Muscle layer of colon (tissue), 2 donors: ENCODE measurements around the gene PACSIN2.
"Not testable (repeated sequence)": the region's sequence is repeated elsewhere in the genome, so short reads cannot be mapped to it uniquely, and the experiment has no call there.

Source experiments
- H3K27ac ChIP-seq: one replicate; pipeline ENCODE4 v1.7.0; 2013; ENCODE audit warnings: low read depth, mild to moderate bottlenecking, low read length, moderate library complexity
- H3K27me3 ChIP-seq, 2 donors: one replicate each; pipeline ENCODE4 v1.7.0; 2013; ENCODE audit warnings: low read length in 2 of 2, mild to moderate bottlenecking in 2 of 2; ENCODE audit not compliant: insufficient read depth in 2 of 2, control insufficient read depth in 1 of 2
- H3K36me3 ChIP-seq: one replicate; pipeline ENCODE4 v1.7.0; 2013; ENCODE audit warnings: mild to moderate bottlenecking, low read length; ENCODE audit not compliant: insufficient read depth
- H3K4me1 ChIP-seq: one replicate; pipeline ENCODE4 v1.7.0; 2013; ENCODE audit warnings: mild to moderate bottlenecking, low read length; ENCODE audit not compliant: insufficient read depth
- H3K4me3 ChIP-seq, 2 donors: one replicate each; pipeline ENCODE4 v1.7.0; 2013; ENCODE audit warnings: low read length in 2 of 2, low read depth in 1 of 2, mild to moderate bottlenecking in 1 of 2, moderate library complexity in 1 of 2
- H3K9ac ChIP-seq: one replicate; pipeline ENCODE4 v1.7.0; 2013; ENCODE audit warnings: low read length
- H3K9me3 ChIP-seq: one replicate; pipeline ENCODE4 v1.7.0; 2013; ENCODE audit warnings: mild to moderate bottlenecking, low read length
- donor health status: abdominal sarcoma.
- donor health status: Adenocarcinoma of cecum.

The PACSIN2 gene

GRCh38 chr22:42938449-42938848, 76.5 kb downstream of the PACSIN2 start:
- no peaks in the 10 kb centered on the region for H3K27me3 ChIP-seq
- H3K9ac ChIP-seq = no peak overlapping the region
- no peaks in the 10 kb centered on the region for H3K36me3 ChIP-seq
- H3K27ac ChIP-seq = peak overlapping the region; percentile 89
- H3K4me1 ChIP-seq = peaks cover 71% of the 10 kb centered on the region
- no peak overlapping the region for H3K4me3 ChIP-seq
- no peaks in the 10 kb centered on the region for H3K9me3 ChIP-seq

DNA sequence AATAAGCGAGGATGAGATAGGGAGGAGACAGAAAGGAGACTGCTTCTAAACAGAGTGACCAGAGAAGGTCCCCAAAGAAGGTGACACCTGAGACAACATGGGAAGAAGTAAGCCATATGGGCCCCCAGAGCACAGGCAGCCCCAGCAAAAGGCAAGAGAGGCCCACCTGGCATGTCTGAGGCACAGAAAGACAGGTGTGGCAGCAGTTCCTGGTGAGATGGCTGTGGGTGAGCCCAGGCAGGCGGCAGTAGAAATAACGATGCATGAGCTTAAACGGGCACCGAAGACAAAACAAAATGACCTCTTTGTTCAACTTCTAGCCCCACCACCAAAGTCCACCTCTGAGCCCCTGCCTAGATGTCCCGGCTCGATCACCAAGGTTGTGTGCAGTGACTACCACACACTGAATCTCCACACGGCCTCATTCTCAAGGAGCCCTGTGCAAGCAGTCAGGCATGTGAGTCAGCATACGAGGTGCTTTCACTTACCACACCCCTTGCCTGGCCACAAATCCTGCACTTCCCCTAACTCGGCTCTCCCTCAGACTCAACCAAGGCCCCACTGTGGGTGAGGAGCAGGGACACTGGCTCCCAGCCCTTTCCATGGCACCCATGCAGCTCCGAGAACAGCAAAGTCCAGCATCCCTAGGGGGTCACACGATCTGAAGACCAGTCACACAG, 77.6 kb downstream of the PACSIN2 start:
- Histone ChIP-seq H3K9me3 (no peaks in the 10 kb centered on the region), H3K4me1 (peaks cover 82% of the 10 kb centered on the region), H3K4me3 (no peak overlapping the region), H3K9ac (no peak overlapping the region), H3K36me3 (no peaks in the 10 kb centered on the region), H3K27ac (peak overlapping the region; percentile 57), H3K27me3 (no peaks in the 10 kb centered on the region)

- not testable (repeated sequence) for H3K4me3 ChIP-seq, H3K27me3 ChIP-seq, H3K9ac ChIP-seq, H3K36me3 ChIP-seq, H3K9me3 ChIP-seq
- Histone ChIP-seq H3K4me1 (peaks cover 89% of the 10 kb centered on the region), H3K27ac (peak overlapping the region; percentile 3)
Measured at GRCh38 chr22:42936680-42937079, 78.3 kb downstream of the PACSIN2 start.

DNA sequence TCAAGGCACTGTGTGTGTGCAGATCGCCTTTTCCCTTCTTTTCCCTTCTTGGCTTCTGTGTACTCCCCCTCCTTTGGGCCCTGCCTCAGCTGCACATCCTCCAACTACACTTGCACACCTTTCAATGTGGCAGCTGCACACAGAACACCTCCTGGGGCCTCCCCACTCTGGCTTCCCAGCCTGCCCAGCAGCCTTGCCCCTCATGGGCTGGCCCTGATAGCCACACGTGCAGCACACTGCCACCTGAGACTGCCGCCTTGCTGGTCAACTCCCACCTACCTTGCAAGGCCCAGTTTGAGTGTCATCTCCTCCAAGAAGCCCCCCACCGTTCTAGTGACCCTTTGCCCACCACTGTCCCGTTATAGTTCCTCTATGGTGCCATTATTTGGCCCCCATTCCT, 80.6 kb downstream of the PACSIN2 start:
- Histone ChIP-seq H3K4me1 (peaks cover 96% of the 10 kb centered on the region), H3K27me3 (no peaks in the 10 kb centered on the region), H3K9ac (no peak overlapping the region), H3K27ac (peak overlapping the region; percentile 79), H3K4me3 (no peak overlapping the region), H3K36me3 (no peaks in the 10 kb centered on the region), H3K9me3 (no peaks in the 10 kb centered on the region)

DNA sequence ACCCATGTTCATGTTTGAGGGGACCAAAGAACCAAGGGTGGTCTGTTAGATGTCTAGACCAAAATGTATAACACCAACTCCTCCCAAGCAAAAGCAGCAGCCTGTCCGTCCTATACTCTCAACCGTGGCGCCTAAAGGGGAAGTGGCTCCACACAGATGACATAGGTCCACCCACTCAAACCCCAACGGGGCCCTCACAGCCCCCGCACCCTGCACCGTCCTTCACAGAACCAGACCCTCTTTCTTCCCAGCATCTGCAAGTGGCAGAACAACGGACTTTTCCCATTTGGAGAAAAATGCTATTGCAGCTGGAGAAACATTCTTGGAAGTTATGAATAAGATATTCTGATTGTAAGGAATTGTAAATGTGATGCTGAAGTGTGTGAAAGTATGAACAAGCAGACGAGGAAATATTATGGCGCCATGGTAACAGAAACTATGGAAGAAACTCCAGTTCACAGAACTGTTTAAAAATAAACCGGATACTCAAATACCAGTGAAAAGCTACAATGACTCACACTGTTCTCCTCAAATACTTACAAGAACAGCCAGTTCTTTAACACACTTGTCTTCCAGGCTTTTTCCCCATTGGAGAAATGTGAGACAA, 81.4 kb downstream of the PACSIN2 start:
- Histone ChIP-seq H3K9ac (no peak overlapping the region), H3K27me3 (no peaks in the 10 kb centered on the region), H3K4me1 (peaks cover 96% of the 10 kb centered on the region), H3K4me3 (peak overlapping the region in 1 of 2 donors; percentile 30), H3K27ac (peak overlapping the region; percentile 79), H3K9me3 (no peaks in the 10 kb centered on the region), H3K36me3 (no peaks in the 10 kb centered on the region)

DNA sequence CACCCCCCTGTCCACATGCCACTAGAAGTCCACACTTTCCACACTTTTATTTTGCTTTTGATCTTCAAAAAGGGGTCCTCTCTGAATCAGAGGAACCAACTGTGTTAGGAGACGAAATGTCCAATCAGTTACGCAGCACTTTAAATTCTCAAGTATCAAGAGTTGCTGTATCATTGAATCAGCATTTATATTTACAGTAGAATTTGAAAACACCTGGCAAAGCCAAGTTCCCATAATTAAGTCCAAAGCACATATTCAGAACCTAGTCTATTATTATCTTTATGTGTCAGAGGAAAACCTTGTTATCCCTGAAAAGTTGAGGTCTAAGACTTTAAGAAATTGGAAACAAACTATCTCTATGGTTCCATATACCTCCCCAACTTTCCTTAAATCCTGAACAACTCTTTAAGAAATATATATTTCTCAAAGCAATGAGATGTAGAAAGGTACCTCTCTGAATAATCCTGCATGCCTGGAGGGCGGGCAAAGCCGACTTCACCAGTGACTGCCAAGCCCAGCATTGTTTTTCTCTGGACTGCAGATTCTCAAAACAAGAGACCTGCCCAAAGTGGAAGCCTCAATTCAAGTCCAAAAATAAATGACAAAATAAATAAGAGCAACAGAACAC, 82.0 kb downstream of the PACSIN2 start:
- Histone ChIP-seq H3K27me3 (no peaks in the 10 kb centered on the region), H3K4me3 (peak overlapping the region in 1 of 2 donors; percentile 30), H3K9ac (no peak overlapping the region), H3K27ac (peak overlapping the region; percentile 79), H3K9me3 (no peaks in the 10 kb centered on the region), H3K36me3 (no peaks in the 10 kb centered on the region), H3K4me1 (peaks cover 96% of the 10 kb centered on the region)

- Histone ChIP-seq H3K9ac (no peak overlapping the region), H3K4me3 (no peak overlapping the region)
Measured at GRCh38 chr22:42932197-42932519, 82.8 kb downstream of the PACSIN2 start.

DNA sequence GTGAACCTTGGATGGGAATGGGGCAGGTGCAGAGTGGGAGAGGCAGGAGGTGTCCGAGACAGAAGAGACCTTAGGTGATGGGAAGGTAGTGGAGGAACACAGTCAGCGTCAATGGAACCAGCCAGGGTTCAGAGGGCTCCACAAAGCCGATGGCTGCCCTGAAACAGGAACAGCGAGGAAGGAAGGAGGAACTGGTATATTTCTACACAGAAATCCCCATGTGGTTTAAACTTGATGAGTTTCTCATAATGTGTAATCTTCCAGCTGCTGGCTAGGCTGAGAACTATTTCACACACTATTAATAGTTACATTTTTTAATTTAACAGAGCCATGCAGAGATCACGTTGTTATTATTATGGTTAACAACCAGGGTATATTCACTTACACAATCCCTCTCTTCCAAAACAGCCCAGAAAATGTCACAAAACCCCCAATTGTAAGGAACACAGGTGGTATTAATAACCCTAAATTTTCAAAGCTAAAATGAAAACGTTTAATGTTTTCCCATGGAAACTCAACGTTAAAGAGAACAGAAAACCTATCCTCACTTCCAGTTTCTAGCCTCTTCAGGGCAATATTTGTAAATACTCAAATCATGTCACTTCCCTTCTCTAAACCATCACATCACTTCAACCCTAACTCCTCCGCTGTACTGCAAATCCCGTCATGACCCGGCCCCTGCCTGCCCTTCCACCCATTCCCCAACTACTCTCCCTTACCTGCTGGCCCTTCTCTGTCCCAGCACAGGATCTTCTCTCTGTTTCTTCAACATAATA, 83.3 kb downstream of the PACSIN2 start:
- Histone ChIP-seq H3K9ac (no peak overlapping the region), H3K9me3 (no peaks in the 10 kb centered on the region), H3K36me3 (no peaks in the 10 kb centered on the region), H3K27me3 (no peaks in the 10 kb centered on the region), H3K4me3 (peak overlapping the region in 1 of 2 donors; percentile 41), H3K27ac (peak overlapping the region; percentile 79), H3K4me1 (peaks cover 90% of the 10 kb centered on the region)

More at GRCh38 chr22:42932197-42932519, 82.8 kb downstream of the PACSIN2 start:
- Histone ChIP-seq H3K4me1 (peaks cover 91% of the 10 kb centered on the region), H3K9me3 (no peaks in the 10 kb centered on the region), H3K27ac (peak overlapping the region; percentile 79), H3K27me3 (no peaks in the 10 kb centered on the region), H3K36me3 (no peaks in the 10 kb centered on the region)

DNA sequence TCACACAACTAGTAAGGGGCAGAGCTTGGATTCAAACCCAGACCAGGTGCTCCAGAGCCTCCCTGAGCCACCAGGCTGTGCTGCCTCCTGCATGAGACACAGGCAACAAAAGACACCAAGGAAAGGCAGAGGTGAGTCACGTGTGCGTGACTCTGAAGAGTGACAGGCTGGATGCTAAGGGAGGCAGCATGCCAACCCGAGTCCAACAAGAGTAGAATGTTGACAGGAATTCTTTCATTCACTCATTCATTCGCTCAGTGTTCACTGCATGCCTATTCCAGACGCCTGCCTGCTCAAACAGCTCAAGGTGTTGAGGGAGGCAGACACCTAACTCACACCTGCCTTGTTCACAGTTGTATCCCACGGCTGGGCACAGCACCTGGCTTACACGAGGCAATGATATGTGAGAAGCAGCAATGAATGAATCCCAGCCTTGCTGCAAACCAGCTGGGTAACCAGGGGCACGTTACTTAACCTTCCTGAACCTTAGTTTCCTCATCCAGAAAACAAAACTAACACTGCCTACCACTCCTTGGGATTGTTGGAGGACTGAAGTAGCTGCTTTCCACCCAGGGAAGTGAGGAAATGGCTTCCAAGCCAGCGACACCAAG, 84.0 kb downstream of the PACSIN2 start:
- Histone ChIP-seq H3K4me1 (peaks cover 92% of the 10 kb centered on the region), H3K9me3 (no peaks in the 10 kb centered on the region), H3K27ac (peak overlapping the region; percentile 62), H3K9ac (no peak overlapping the region), H3K27me3 (no peaks in the 10 kb centered on the region), H3K4me3 (peak overlapping the region in 1 of 2 donors; percentile 41), H3K36me3 (no peaks in the 10 kb centered on the region)

GRCh38 chr22:42929838-42930155, 85.2 kb downstream of the PACSIN2 start:
- H3K9me3 ChIP-seq = no peaks in the 10 kb centered on the region
- H3K36me3 ChIP-seq = no peaks in the 10 kb centered on the region
- no peaks in the 10 kb centered on the region for H3K27me3 ChIP-seq
- H3K27ac ChIP-seq = peak overlapping the region; percentile 62
- H3K4me1 ChIP-seq = peaks cover 88% of the 10 kb centered on the region
- H3K9ac ChIP-seq = no peak overlapping the region
- no peak overlapping the region for H3K4me3 ChIP-seq
